ENCODE results near the gene NIPAL3.

DNA sequence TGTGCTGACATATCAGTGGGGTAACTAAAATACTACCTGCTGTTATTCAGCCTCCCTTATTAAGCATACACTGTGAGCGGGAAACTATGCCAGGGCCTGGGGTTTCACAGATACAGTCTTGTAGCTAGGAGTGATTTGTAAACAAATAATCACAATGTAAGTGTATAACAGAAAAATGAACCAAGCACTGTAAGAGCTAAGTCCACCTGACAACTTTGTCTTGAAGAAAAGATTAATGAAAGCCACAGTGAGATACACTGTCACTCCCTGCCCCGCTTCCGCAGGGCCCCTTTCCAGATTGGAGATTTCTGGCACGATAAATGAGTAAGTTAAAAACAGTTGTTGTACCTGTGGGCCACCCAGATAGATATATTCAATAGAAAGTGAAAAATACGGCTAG lies 91.8 kb downstream of the NIPAL3 start:
- TF ChIP-seq, protein P1, sequence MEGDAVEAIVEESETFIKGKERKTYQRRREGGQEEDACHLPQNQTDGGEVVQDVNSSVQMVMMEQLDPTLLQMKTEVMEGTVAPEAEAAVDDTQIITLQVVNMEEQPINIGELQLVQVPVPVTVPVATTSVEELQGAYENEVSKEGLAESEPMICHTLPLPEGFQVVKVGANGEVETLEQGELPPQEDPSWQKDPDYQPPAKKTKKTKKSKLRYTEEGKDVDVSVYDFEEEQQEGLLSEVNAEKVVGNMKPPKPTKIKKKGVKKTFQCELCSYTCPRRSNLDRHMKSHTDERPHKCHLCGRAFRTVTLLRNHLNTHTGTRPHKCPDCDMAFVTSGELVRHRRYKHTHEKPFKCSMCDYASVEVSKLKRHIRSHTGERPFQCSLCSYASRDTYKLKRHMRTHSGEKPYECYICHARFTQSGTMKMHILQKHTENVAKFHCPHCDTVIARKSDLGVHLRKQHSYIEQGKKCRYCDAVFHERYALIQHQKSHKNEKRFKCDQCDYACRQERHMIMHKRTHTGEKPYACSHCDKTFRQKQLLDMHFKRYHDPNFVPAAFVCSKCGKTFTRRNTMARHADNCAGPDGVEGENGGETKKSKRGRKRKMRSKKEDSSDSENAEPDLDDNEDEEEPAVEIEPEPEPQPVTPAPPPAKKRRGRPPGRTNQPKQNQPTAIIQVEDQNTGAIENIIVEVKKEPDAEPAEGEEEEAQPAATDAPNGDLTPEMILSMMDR (IDR thresholded peaks at IDR 0.05; ENCODE audit: extremely low read depth in 1 of 2, insufficient read depth in 1 of 2, low read depth in 1 of 2, low read length in 2 of 2) = no peak
- TF ChIP-seq POLR2A (IDR thresholded peaks at IDR 0.05; ENCODE audit: low read depth, low read length) (no peak), EZH2 (IDR thresholded peaks at IDR 0.05; ENCODE audit: borderline replicate concordance, low read depth, low read length, severe bottlenecking) (no peak)
